ENCODE results near the gene ACSM5.

ACSM5 gene

GRCh38 chr16:20409398-20410120, at the start of gene ACSM5:
ACSM5 (plus strand) TSS chr16:20409534; CDS start chr16:20411485, 1,951 bp downstream.
- no peak for FAIRE-seq

- no peak for FAIRE-seq
These were observed 49.3 kb upstream of the ACSM5 start for GRCh38 chr16:20359997-20360396.

GRCh38 chr16:20363191-20363590, 46.1 kb upstream of the ACSM5 start:
- no peak for FAIRE-seq

GRCh38 chr16:20364051-20364450, 45.3 kb upstream of the ACSM5 start:
- no peak for FAIRE-seq

- FAIRE-seq, result no peak
These were observed 39.8 kb upstream of the ACSM5 start for GRCh38 chr16:20369452-20370054.

- no peak for FAIRE-seq
These were observed 36.6 kb upstream of the ACSM5 start for GRCh38 chr16:20372701-20373100.

GRCh38 chr16:20377181-20377580, 32.2 kb upstream of the ACSM5 start:
- FAIRE-seq, result no peak

GRCh38 chr16:20380782-20381181, 28.6 kb upstream of the ACSM5 start:
- FAIRE-seq, result no peak

GRCh38 chr16:20382202-20382948, 27.0 kb upstream of the ACSM5 start:
- FAIRE-seq, result no peak

- FAIRE-seq, result no peak
These were observed 26.0 kb upstream of the ACSM5 start for GRCh38 chr16:20383106-20384029.

GRCh38 chr16:20385844-20386832, 23.2 kb upstream of the ACSM5 start:
- FAIRE-seq, result no peak

- no peak for FAIRE-seq
These were observed 21.4 kb upstream of the ACSM5 start for GRCh38 chr16:20387978-20388377.

- FAIRE-seq, result no peak
These were observed 20.5 kb upstream of the ACSM5 start for GRCh38 chr16:20388854-20389253.

- FAIRE-seq, result no peak
These were observed 18.3 kb upstream of the ACSM5 start for GRCh38 chr16:20391045-20391444.

GRCh38 chr16:20393801-20394577, 15.3 kb upstream of the ACSM5 start:
- FAIRE-seq, result no peak

GRCh38 chr16:20395946-20396345, 13.4 kb upstream of the ACSM5 start:
- FAIRE-seq, result no peak

- no peak for FAIRE-seq
These were observed 12.4 kb upstream of the ACSM5 start for GRCh38 chr16:20396846-20397467.

- FAIRE-seq, result no peak
These were observed 11.8 kb upstream of the ACSM5 start for GRCh38 chr16:20397468-20398074.

GRCh38 chr16:20398603-20399002, 10.7 kb upstream of the ACSM5 start:
- FAIRE-seq, result no peak

- FAIRE-seq, result no peak
These were observed 10.1 kb upstream of the ACSM5 start for GRCh38 chr16:20399185-20399584.

All from colon (tissue), 2 donors.